HUES48 (cell line): Measurements from ENCODE around the gene ULK3.

Experiments
- H3K27ac ChIP-seq: one replicate; pipeline ENCODE4 v1.7.0; 2013; ENCODE audit warnings: low read depth, low read length, inconsistent platforms
- H3K27me3 ChIP-seq: 2 replicates; pipeline ENCODE4 v1.6.1; 2013; ENCODE audit warnings: mild to moderate bottlenecking, low read length; ENCODE audit not compliant: control insufficient read depth, insufficient read depth
- H3K36me3 ChIP-seq: 2 replicates; pipeline ENCODE4 v1.6.1; 2013; ENCODE audit warnings: low read length; ENCODE audit not compliant: control insufficient read depth, insufficient read depth
- H3K4me1 ChIP-seq: 2 replicates; pipeline ENCODE4 v1.6.1; 2013; ENCODE audit warnings: mild to moderate bottlenecking, low read length; ENCODE audit not compliant: control insufficient read depth, insufficient read depth
- H3K4me3 ChIP-seq: 2 replicates; pipeline ENCODE4 v1.5.1; 2013; ENCODE audit warnings: mild to moderate bottlenecking, low read depth, low read length
- H3K9ac ChIP-seq: 2 replicates; pipeline ENCODE4 v1.6.1; 2013; ENCODE audit warnings: mild to moderate bottlenecking, low read depth, low read length, moderate library complexity
- H3K9me3 ChIP-seq: 2 replicates; pipeline ENCODE4 v1.6.1; 2013; ENCODE audit warnings: low read length; ENCODE audit not compliant: control insufficient read depth, insufficient read depth

ULK3 gene

DNA sequence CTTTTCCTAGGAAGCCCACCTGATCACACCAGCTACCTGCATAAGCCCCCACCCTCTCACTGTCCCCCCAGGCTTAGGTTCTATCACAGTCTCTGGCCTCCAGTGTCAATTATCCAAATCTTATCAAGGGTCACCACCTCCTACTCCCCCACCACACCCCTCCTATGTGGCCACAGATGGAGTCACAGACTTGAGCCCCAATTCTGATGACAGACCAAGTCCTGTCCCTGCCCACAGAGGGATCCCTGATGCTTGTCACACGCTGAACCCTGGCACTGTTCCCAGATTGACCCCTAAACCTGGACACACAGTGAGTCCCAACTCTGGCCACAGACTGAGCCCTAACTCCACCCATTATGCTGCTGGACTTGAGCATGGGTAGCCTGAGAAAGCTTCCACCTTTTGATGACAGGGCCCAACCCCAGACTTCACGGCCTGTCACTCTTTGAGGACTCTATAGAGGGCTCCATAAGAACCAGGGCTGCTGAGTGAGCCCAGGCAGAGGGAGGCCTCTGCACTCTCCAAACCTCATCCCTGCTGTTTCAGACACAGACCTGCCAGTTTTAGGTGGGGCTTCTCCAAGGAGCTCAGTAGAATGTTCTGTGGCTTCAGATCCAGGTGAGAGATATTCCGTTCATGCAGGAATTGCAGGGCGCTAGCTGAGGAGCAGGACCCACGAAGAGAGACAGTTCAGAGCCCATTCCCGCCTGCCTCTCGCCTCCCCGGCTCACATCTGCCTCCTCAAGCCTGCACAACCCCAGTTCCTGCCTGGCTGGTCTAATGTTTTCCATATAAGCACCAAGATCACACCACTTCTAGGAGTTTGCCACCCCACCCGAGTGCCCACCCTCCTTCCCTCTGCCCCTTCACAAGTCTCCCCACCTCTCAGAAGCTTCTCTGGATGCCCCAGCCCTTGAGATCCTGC, 1.8 kb downstream of the ULK3 start:
- no peak overlapping the region for H3K27ac ChIP-seq
- peaks cover 7% of the 10 kb centered on the region; the same call in 1 of the 2 replicates for H3K4me1 ChIP-seq
- no peaks in the 10 kb centered on the region for H3K9me3 ChIP-seq
- no peak overlapping the region for H3K4me3 ChIP-seq
- peaks cover 37% of the 10 kb centered on the region for H3K36me3 ChIP-seq
- H3K9ac ChIP-seq = no peak overlapping the region
- H3K27me3 ChIP-seq = no peaks in the 10 kb centered on the region

DNA sequence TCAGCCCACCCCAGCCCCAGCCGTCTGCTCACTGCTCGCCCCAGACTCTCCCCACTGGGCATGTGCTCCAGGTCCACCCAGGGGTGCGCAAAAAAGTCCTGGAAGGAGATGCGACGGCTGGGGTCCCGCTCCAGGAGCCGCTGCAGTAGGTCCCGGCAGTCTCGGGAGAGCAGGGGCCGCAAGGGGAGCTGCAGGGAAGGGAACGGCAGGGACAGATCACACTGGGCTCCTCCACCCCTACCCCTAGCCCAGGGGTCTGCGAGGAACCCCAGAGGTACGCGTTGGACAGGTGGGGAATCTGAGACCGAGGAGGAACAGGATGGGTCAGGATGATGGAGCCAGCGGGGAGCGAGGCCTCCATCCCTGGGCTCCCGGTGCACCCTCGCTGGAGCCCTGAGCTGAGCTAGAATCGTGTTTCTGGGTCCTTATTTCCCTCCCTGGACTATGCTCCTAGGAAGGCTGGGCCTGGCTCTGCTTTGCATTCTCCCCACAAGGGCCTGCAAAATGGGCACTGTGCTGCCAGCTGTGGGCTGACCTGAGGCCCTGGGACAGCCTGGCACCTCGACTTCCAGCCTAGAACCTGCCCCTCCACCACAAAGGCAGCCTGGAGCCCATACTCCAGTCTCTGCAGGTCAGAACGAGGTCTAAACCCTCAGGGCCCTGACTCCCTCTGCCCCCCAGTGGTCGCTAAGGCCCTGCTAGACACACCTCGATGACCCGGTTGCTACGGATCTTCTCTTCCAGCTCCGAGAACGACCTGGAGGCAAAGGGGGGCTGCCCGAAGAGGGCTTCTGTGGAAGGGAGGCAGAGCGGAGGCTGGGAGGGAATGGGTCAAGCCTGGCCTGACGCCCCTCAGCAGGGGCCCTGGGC, 3.2 kb downstream of the ULK3 start:
- H3K36me3 ChIP-seq = peaks cover 27% of the 10 kb centered on the region
- no peak overlapping the region for H3K4me3 ChIP-seq
- H3K9ac ChIP-seq = no peak overlapping the region
- no peak overlapping the region for H3K27ac ChIP-seq
- no peaks in the 10 kb centered on the region for H3K9me3 ChIP-seq
- peaks cover 7% of the 10 kb centered on the region; the same call in 1 of the 2 replicates for H3K4me1 ChIP-seq
- H3K27me3 ChIP-seq = no peaks in the 10 kb centered on the region

DNA sequence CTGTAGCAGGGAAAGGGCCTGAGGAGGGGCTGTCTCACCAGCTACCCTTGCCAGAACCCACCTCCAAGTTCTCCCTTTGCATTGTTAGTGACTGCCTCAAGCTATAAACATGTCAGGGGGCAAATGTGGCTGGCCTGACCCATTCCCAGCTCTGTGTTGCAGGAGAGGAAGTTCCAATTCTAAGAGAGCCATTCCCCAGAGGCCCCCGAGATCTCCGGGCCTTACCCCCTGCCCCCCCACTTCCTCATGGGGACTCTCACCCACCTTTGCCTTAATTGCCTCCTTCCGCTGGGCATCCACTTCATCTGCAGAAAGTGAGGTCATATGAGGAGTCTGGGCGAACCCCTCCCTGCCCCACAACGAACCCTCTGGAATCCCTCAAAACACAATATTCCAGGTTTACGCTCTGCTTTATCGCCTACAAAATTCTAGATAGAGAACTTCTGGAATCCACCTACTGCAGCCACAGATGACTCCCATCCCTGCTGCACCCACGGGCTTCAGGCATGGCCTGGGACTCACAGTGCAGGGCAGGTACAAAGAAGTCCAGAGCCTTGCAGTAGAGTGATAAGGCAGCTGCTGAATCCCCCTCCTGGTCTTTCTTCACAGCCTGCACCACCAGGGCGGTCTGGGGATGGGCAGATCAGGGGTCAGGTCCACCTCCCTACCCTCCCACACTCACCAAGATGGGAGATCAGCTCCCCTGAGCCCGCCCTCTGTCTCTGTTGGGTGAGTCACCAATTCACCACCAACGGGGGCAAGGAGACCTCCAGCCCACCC, 4.0 kb downstream of the ULK3 start:
- Histone ChIP-seq H3K4me3 (no peak overlapping the region), H3K9me3 (no peaks in the 10 kb centered on the region), H3K27me3 (no peaks in the 10 kb centered on the region), H3K36me3 (peaks cover 23% of the 10 kb centered on the region), H3K9ac (no peak overlapping the region), H3K4me1 (peaks cover 7% of the 10 kb centered on the region; the same call in 1 of the 2 replicates), H3K27ac (no peak overlapping the region)

DNA sequence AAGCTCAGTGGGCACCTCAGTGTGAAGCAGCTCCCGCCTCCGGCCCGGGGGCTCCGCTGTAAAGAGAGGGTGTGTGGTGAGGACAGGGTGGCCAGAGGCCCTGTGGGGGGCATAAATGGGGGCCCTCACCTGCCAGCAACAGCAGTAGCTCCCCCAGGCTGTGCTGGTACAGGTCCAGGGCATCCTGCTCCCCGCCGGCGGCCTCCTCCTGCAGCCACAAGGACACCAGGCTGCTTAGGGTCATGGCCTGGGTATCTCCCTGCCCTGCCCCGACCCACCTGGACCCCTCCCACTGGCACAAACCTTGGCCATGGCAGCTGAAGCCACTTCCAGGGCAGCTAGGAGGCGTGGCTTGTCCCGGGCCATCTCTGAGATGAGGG, 4.8 kb downstream of the ULK3 start:
- H3K36me3 ChIP-seq = peaks cover 23% of the 10 kb centered on the region
- no peak overlapping the region for H3K27ac ChIP-seq
- H3K9me3 ChIP-seq = no peaks in the 10 kb centered on the region
- H3K9ac ChIP-seq = no peak overlapping the region
- H3K4me3 ChIP-seq = no peak overlapping the region
- no peaks in the 10 kb centered on the region for H3K27me3 ChIP-seq
- peaks cover 2% of the 10 kb centered on the region; the same call in 1 of the 2 replicates for H3K4me1 ChIP-seq

DNA sequence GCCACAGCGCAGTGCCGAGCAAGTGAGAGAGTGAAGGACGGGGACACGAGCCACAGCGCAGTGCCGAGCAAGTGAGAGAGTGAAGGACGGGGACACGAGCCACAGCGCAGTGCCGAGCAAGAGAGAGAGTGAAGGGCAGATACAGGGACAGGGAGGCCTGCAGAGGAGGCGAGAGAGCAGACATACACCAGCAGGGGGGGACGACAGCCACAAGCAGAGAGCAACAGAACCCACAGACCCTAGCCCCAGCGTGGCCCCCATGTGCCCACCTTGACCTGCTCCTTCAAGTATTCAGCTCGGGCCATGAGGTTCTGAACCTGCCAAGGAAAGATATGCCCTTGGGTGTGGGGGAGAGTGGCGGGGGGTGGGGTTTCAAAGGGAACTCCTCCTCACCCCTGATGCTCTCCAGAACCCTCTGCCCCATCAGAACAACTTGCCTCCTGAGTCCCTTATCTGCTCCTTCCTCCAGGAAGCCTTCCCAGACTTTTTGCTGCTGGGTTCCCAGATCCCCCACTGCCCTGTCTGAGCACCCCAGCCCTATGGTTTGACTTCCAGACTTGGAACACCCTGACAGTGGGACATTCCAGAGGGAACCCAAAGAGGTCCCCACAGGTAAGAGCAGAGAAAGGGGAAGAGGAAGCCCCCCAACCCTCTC, 5.3 kb downstream of the ULK3 start:
- Histone ChIP-seq H3K27ac (no peak overlapping the region), H3K36me3 (peaks cover 23% of the 10 kb centered on the region), H3K4me1 (peaks cover 2% of the 10 kb centered on the region; the same call in 1 of the 2 replicates), H3K4me3 (no peak overlapping the region), H3K27me3 (no peaks in the 10 kb centered on the region), H3K9ac (no peak overlapping the region), H3K9me3 (no peaks in the 10 kb centered on the region)

DNA sequence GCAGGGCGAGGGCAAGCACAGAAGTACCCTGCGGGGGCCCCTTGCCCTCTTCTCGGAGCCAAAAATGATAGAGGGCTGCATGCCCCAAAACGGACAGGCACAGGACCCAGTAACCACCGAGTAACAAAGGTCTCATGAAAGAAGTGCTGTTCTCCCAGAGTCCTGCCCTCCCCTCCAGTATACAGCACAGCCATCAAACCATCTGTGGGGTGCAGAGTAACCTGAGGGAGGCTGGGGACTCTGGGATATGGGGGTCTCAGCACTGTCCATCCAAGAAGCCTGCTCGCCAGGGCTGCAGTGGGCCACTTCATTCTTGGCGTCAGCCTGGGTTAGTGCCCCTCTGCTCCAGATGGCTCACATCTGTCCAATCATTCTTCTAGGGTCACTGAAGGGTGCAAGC, 6.1 kb downstream of the ULK3 start:
- H3K4me3 ChIP-seq = no peak overlapping the region
- peaks cover 23% of the 10 kb centered on the region for H3K36me3 ChIP-seq
- no peaks in the 10 kb centered on the region for H3K4me1 ChIP-seq
- H3K27ac ChIP-seq = no peak overlapping the region
- H3K9me3 ChIP-seq = no peaks in the 10 kb centered on the region
- H3K9ac ChIP-seq = no peak overlapping the region
- no peaks in the 10 kb centered on the region for H3K27me3 ChIP-seq

DNA sequence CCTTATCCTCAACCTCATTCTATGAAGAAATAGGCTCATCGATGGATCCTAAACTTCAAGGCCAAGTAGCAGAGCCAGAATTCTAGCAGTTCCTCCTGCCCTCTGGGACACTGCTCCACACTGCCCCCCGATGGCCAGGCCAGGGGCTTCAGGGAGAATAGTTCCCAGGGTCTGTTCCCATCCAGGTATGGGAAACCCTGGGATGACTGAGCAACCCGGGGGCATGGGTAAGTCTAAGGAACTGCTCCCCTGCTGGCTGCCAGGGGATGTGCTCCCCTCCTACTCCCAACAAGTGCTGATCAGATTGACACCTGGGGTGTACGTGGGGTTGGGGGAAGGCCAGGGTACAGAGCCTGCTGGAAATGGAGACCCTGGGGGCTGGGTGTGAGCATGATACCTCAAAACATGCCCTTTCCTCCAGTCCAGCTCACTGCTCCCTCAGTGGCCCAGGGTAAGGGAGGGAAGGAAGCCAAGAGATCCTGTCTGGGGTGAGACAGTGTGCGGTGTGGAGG, 7.6 kb downstream of the ULK3 start:
- no peak overlapping the region for H3K4me3 ChIP-seq
- H3K36me3 ChIP-seq = peaks cover 14% of the 10 kb centered on the region
- no peaks in the 10 kb centered on the region for H3K9me3 ChIP-seq
- no peak overlapping the region for H3K9ac ChIP-seq
- no peaks in the 10 kb centered on the region for H3K27me3 ChIP-seq
- no peak overlapping the region for H3K27ac ChIP-seq
- H3K4me1 ChIP-seq = no peaks in the 10 kb centered on the region

DNA sequence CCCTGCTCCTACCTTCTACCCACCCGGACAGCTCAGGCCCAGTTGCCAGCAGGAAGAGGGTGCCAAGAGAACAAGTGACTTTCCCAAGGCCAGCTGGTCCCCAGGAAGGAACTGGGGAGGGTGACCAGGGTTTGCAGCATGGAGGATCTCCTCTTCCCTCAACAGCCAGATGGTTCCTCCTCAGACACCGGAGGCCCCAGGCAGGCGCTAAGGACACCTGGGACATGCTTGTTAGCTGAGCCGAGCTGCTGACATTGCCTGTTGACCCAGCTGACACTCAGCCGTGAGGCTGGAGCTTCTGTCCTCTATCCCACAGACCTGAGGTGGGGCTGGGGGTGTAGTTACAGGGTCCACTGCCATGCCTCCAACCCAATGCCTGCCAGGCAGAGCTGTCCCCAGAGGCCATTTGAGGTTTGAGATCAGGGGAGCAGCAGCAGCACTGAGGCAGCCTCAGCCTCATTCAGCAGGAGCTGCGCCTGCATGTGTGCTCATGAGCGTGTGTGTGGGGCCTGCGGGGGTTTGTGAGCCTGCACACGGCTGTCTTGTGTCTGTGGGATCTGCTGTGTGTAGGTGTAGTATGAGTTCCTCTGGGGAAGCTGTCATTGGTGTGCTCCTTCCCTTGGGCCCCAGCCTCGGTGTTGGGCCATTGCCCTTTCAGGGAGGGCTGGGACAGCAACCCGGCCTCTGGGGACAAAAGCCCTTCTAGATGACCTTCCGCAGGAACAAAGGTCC, 9.4 kb downstream of the ULK3 start:
- H3K9me3 ChIP-seq = no peaks in the 10 kb centered on the region
- H3K4me1 ChIP-seq = no peaks in the 10 kb centered on the region
- H3K27me3 ChIP-seq = no peaks in the 10 kb centered on the region
- H3K36me3 ChIP-seq = peaks cover 11% of the 10 kb centered on the region
- H3K9ac ChIP-seq = no peak overlapping the region
- no peak overlapping the region for H3K4me3 ChIP-seq
- H3K27ac ChIP-seq = no peak overlapping the region

DNA sequence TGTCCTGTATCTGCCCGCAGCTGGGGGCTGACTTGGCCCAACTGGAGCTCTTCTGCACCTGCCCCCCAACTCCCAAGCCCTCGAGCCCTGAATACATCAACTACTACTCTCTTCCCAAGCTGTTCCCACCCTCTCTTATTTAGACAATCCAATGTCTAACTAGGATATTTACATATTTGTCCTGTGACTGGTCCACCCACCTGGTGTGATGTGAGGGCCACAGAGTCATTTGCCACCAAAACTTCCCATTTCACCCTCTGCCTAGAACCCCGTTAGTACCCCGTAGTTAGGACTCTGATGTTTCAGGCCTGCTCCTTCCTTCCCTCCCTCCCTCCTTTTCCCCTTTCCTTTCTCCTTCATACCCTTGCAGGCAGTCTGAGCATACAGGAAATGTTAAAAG, 10.1 kb downstream of the ULK3 start:
- Histone ChIP-seq H3K27ac (no peak overlapping the region), H3K36me3 (peaks cover 6% of the 10 kb centered on the region; the same call in 1 of the 2 replicates), H3K9ac (no peak overlapping the region), H3K9me3 (no peaks in the 10 kb centered on the region), H3K4me3 (no peak overlapping the region), H3K27me3 (peaks cover 1% of the 10 kb centered on the region), H3K4me1 (no peaks in the 10 kb centered on the region)
